ENCODE results near the gene SLC29A1.
A peak's percentile ranks its signal among the peaks of the same experiment; 100 is the strongest.
"Not testable (repeated sequence)": the region's sequence is repeated elsewhere in the genome, so short reads cannot be mapped to it uniquely, and the experiment has no call there.

Gene SLC29A1

DNA sequence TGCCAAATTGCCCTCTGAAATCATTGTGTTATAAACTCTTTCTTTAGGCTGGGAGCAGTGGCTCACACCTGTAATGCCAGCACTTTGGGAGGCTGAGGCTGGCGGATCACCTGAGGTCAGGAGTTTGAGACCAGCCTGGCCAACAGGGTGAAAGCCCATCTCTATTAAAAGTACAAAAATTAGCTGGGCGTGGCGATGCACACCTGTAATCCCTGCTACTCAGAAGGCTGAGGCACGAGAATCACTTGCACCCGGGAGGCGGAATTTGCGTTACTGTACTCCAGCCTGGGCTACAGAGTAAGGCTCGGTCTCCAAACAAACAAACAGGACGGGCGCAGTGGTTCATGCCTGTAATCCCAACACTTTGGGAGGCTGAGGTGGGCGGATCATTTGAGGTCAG is 27.0 kb upstream of the SLC29A1 start:
- DNase-seq = not testable (repeated sequence)

DNA sequence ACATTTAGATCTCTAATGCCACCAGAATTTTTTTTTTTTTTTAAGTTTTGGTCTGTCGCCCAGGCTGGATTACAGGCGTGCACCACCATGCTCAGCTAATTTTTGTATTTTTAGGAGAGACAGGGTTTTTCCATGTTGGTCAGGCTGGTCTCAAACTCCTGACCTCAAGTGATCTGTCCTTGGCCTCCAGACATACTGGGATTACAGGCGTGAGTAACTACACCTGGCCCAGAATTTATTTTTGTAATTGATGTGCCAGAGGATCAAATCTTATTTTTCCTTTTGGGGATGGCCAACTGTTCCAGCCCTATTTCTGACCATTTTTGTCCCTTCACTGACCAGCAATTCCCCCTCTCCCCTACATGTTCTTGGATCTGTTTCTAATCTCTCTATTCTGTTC is 24.7 kb upstream of the SLC29A1 start:
- DNase-seq = no peak

DNA sequence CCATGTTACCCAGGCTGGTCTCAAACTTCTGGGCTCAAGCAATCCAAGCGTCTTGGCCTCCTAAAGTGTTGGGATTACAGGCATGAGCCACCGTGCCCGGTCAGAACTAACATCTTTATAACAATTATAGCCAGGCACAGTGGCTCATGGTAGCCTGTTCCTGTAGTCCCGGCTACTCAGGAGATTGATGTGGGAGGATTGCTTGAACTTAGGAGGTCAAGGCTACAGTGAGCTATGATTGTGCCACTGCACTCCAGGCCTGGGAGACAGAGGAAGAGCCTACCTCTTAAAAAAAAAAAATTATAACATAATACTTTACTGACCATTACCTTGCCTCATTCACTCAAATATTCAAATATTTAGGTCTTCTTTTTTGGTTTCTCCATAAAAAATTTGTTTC is 23.5 kb upstream of the SLC29A1 start:
- no peak for DNase-seq

DNA sequence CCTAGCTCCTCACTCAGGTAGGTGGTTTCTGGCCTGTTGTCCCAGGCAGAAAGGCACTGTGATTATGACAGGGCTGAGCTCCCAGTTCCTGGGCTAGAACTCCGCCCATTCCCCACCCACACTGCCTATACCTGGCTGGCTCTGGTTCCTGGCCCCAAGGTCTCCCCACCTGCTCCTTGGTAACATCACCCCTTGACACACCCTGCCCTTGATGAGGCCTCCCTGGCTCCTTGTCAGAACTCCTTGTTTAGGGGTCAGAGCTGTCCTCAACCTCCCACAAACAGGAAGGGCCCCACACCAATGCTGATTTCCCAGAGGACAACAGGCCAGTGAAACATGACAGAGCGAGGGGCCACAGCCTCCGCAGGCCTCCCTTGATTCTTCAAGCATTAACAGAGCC is 22.2 kb upstream of the SLC29A1 start:
- no peak for DNase-seq

DNA sequence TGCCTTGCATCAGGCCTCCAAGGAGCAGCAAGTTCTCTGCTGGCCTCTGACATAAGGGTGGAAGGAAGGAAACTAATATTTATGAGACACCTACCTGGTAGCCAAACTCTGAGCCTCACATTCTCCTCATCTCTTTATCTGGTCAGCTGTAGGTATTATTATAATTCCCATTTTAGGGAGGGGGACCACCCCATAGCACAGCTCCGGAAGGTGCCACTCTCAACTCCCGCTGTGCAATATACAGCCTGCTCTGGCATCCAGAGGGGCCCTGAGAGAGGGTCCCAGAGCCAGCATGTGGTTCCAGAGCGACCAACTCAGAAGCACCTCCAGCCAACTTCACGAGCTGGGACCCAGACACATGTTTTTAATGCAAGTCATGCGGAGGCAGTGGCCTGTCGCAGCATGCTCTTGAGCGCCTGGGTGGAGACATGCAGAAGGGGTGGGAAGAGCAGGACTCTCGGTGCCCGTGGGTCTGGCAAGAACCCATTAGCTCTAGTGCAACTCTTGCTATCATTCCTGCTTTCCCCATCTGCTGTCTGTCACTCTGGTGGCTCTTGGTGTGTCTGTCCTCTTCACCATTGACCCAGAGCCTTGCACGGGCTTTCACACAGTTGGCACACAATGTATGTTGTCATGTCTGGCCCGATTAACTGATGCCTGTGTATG is 21.6 kb upstream of the SLC29A1 start:
- DNase-seq = no peak

DNA sequence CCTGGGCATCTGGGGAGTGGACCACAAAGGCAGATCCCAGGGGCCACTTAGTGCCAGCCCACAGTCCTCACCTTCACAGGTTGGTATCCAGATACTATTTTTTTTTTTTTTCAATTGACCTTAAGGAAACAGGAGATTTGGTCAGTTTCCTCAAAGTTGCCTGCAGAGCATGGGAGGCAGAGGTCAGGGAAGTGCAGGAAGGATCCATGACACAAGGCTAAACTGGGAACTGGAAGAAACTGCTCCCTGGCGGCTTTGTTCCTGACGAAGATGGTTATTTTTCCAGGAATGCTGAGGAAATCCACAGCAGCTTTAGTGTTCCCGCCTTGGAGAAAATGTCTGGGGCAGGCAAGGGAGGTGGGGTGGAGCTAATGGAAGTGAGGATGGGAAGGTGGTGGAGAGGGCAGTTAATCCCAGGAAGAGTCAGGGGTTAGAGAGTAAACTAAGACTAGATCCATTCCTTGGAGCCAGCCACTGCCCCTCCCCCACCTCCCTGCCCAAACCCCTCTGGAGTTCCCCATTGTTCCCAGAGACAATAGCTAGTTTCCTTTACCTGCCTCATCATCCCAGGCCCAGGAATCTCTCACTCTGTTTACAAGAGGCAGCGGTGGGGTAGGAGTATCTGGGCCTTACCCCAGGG is 20.9 kb upstream of the SLC29A1 start:
- DNase-seq = no peak

DNA sequence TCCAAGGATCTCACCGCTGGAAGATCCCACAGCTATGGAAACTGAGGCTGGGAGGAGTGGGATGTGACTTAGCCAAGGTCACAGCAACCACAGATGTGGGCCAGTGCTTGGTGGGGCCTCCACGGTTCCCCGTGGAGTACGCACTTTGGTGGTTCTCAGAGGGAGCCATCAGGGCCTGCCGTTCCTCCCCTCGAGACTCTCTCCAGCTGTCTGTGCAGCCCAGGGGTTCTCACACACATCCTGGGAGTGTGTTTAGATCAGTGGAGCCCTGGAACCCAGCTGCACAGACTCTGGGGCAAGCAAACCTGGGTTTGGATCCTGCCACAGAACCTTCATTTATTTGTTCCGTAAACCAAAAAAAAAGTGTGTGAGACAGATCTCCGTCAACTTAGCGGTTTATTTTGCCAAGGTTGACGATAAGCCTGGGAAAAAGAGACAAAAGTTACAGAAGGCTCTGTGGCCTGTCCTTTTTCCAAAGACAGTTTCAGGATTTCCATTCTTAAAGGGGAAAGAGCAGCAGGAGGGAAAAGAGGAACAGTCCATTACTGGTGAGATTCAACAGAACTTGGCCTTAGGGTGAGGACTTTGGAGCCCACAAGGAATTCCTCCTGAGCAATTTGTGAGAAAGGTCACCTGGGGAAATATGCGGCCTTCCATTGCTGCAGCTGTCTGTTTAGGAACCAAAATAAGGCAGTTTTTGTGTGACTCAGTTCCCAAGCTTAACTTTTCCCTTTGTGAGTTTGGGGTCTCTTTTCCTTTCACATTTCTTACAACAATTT is 20.2 kb upstream of the SLC29A1 start:
- no peak for DNase-seq

DNA sequence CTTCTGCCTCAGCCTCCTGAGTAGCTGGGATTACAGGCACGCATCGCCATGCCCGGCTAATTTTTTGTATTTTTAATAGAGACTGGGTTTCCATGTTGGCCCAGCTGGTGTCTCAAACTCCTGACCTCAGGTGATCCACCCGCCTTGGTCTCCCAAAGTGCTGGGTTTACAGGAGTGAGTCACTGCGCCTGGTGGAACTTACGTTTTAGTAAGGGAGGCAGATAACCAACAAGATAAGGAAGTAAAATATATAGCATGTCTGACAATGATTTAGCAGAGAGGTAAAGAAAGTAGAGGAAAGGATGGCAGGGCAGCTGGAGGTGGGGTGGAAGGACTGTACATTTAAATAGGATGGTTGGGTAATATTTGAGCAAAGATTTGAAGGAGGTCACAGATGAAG is 19.4 kb upstream of the SLC29A1 start:
- DNase-seq = no peak

DNA sequence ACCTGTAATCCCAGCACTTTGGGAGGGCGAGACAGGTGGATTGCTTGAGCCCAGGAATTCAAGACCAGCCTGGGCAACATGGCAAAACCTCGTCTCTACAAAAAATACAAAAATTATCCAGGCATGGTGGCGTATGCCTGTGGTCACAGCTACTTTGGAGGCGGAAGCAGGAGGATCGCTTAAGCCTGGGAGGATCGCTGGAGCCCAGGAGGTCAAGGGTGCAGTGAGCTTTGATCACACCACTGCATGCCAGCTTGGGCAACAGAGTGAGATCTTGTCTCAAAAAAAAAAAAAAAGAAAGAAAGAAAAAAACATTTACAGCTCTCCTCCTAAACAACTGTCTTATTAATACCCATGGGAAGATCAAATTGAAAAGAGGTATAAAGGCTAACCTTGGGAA is 15.4 kb upstream of the SLC29A1 start:
- no peak for DNase-seq

DNA sequence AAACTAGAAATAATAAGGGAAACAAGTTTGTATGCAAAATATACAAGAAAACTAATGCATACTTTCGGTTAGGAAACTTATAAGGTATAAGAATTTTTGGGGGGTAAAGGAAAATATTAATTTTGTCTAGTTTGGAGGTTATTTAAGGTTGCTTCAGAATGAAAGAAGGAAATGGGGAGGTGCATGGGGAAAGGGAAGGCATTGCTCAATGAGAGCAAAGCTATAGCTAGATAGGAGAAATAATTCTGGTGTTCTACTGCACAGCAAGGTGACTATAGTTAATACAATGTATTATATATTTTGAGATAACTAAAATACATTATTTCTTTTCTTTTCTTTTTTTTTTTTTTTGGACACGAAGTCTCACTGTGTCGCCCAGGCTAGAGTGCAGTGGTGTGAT is 12.1 kb upstream of the SLC29A1 start:
- no peak for DNase-seq

DNA sequence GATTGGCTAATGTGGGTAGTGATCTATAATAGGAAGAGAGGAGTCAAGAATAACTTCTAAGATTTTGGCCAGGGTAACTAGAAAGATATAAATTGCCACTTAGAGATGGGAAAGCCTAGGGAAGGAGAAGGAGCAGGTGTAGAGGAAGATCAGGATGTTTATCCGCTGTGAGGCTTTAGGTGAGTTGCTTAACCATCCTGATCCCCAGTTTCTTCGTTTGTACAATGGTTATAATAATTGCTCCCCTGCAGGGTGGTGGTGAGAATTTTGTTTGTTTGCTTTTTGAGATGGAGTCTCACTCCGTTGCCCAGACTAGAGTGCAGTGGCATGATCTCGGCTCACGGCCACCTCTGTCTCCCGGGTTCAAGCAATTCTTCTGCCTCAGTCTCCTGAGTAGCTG is 9.1 kb upstream of the SLC29A1 start:
- no peak for DNase-seq

DNA sequence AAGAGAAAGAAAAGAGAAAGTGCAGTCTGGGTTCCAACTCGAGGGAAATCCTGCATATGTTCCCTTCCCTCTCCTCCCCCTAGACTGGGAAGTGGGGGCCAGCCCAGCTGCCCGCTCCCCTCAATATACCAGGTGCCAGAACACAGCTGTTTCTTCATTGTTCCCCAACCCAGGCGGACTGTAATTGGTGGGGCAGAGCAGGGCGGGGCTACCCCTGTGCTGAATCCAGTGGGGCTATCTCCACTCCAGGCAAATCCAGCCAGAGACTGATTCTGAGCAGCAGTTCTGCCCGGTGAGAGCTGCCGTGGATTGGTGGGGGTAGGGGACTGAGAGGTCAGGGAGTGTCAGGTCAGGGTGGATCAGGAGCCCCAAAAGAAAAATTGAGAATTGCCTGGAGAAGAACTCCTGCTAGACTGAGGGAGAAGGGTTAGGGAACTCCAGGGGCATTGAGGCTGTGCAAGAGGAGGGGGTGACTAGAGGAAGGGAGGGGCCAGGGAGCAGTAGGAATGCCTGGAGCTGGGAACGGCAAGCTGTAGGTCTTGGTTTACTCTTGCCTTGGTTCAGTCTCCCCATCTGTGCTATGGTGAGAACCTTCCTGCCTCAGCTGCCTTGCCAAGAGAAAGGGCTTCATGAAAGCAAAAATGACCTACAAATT is 6.6 kb upstream of the SLC29A1 start, which contains the start of gene MYMX:
Gene MYMX, plus strand, starts transcription at position 250 of the 655 bp plus-strand sequence. CDS start 546 bp downstream, outside the sequence.
- DNase-seq = peak; percentile 77

DNA sequence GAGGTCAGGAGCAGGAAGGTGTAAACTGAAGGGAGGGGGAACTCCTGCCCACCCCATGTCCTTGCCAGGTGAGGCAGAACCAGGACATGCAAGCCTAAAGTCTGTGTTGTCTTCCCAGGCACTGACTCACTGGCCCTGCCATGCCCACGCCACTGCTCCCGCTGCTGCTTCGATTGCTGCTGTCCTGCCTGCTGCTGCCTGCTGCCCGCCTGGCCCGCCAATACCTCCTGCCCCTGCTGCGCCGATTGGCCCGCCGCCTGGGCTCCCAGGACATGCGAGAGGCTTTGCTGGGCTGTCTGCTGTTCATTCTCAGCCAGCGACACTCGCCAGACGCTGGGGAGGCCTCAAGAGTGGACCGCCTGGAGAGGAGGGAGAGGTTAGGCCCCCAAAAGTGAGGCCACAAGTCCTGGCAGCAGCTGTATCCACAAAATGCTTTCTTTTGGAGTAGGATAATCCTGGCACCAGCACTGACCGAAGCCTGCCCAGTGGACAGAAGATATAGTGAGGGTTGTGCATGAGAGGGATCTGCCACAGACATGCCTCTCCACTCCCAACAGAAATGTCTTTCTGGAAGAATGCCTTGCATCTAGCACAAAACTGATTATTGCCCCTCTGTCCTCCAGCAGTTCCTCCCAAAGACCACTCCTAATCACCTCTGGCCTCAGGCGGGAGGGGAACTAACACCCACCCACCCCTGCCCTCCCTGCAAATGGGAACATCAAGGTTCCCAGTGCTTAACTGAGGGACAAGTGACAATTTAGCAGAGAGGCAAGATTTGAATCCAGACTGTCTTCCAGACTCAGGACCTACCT is 5.9 kb upstream of the SLC29A1 start:
- DNase-seq = peak; percentile 76

DNA sequence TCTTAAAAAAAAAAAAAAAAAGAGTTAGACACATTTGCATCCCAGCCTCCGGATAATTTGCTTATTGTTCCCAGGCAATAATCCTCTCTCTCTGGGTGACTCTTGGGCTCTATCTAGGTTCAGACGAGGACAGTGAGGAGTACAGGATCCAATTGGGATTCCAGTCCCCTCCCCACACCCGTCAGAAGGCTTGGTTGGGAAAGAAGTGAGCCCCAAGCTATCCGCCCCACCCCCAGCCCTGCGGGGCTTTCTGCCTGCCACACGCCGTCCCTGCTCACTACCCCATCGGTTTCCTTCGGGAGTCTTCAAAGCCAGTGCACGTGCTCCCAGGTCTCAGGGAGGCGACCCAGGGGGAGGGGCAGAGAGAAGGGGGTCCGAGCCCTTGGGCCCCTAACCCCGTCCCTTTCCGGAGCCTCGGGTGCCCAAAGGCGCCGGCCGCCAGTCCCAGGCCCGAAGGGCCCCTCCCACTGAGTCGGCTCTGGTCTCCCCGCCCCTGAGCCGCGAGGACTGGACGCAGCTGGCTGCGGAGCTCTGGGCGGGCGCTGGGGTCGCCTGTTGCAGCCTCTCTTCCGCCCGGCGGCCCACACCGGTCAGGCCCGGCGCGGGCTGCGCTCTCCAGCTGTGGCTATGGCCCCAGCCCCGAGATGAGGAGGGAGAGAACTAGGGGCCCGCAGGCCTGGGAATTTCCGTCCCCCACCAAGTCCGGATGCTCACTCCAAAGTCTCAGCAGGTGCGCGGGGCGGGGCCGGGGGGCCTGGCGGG is 4.2 kb upstream of the SLC29A1 start:
- peak; percentile 91 for DNase-seq

DNA sequence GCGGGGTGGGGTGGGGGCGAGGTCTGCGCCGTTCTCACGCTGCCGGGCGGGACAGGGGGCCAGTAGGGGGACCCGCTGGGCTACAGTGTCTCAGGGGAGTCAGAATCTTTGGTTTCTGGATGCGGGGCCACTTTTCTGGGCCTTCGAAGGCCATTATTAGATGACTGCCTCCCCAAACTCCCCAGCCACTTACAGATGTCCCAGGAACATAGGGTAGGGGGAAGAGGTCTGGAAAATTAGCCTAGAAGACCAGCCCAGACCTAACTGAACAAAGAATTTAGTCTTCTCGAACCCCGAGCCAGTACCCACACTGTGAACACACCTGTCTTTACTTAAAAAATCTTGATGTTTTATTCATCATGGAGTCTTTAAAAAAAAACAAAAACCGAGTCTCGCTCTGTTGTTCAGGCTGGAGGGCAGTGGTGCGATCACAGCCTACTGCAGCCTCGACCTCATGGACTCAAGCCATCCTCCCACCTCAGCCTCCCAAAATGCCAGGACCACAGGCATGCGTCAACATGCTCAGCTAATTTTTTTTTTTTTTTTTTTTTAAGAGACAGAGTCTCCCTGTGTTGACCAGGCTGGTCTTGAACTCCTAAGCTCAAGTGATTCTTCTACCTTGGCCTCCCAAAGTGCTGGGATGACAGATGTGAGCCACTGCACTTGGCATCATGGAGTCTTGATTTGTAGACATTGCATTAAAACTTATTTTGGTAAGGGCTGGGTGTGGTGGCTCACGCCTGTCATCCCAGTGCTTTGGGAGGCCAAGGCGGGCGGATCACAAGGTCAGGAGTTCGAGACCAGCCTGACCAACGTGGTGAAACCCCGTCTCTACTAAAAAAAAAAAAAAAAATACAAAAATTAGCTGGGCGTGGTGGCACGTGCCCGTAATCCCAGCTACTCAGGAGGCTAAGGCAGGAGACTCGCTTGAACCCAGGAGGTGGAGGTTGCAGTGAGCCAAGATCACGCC is 3.3 kb upstream of the SLC29A1 start:
- DNase-seq = no peak

DNA sequence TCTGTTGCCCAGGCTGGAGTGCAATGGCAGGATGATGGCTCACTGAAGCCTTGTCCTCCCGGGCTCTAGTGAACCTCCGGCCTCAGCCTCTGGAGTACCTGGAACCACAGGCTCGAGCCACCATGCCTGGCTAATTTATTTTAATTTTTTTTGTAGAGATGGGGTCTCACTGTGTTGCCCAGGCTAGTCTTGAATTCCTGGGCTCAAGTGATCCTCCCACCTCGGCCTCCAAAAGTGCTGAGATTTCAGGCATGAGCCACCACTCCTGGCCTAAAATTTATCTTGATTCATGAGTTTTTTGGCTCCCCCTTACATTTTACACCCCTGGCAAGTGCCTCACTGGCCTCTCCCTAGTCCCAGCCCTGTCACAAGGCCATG is 2.5 kb upstream of the SLC29A1 start:
- no peak for DNase-seq

DNA sequence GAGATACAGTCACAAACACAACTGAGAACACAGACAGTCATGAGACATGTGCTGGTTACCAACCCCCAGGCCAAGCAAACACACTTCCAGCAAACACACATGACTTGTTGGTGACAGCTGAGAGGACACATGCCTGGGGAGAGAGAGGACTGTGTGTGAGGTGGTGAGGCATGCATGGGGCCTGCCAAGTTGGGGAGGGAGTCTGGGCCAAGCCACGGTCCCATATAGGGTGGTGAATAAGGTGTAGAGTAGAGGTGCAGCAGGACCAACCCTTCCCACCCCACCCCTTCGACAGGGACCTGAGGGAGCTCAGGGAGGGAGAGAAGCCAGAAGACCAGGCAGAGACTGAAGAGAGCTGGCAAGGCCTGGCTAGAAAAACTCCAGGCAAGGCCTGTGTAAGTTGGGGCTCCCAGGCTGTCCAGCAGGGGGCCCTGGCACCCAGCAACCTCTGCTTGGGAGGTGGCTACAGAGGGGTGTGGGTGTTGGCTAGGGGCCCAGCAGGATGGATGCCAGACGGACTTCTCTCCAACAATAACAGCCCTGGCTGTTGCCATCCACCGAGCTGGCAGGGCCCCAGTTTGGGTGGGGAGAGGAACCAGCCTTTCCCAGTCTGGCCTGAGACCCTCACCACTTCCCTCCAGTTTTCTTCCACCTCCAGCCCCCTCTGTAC is 2.0 kb upstream of the SLC29A1 start:
- DNase-seq = peak; percentile 93

DNA sequence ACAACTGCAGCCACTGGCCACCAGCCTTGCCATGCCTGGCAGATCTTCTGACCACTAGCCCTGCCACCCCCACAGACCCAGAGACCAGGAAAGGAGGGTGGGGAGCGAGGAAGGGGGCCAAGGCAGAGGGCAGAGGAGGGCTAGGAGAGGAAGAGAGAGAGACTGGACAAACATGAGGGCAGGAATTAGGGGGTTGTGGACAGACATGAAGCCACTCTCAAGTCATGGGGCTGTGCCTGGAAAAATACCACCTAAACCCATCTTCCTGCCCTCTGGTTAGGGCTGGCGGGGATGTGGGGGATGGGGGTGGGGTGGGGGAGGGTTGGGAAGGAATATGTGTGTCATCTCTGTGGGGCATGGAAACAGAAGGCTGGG is 1.4 kb upstream of the SLC29A1 start:
- DNase-seq = no peak

DNA sequence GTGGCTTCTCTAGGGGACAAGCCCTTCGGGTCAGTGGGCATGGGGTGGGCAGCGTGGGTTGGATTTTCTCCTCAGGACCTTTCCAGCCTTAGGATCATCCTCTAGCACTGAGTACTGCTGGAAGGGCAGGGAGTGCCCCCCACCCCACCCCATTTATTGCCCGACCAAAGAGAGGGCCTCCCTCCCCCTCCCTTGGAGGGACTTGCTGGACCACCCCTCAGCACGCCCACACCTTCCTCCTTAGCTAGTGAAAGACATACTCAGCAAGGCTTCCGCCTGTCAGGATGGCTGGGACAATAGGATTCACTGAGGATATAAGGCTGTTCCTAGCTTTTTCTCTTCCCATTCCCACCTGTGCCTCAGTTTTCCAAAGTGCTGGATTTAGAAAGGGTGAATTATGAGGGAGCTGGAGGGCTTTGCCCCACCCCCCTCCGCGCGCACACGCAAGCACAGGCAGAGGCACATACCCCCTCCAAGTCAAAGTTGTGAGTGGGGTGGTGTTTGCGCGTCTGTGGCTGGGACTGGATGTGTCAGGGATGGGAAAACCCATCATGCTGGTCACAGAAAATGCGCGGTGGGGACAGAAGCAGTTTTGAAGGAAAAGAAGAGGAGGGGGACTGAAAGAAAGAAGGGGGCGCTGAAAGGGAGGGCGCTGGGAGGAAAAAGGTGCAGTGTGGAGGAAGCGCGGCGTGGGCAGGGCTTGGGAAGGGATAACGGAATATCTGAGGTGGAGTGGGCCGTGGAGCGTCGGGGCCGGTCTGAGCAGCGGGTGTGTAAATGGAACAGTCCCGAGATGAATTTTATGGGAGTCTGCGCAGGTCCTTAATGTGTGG is 693 bp upstream of the SLC29A1 start:
- no peak for DNase-seq
